Activated naive CD4-positive, alpha-beta T cell treated with Interleukin-2 at 50 U/mL for 16 hours (primary cell): Measurements from ENCODE around the gene SLC16A10.
"Not testable (repeated sequence)": the region's sequence is repeated elsewhere in the genome, so short reads cannot be mapped to it uniquely, and the experiment has no call there.

ENCODE experiments used
- DNase-seq: peaks from one replicate; pipeline ENCODE4 v3.0.0-alpha.2; 2020

Gene SLC16A10

DNA sequence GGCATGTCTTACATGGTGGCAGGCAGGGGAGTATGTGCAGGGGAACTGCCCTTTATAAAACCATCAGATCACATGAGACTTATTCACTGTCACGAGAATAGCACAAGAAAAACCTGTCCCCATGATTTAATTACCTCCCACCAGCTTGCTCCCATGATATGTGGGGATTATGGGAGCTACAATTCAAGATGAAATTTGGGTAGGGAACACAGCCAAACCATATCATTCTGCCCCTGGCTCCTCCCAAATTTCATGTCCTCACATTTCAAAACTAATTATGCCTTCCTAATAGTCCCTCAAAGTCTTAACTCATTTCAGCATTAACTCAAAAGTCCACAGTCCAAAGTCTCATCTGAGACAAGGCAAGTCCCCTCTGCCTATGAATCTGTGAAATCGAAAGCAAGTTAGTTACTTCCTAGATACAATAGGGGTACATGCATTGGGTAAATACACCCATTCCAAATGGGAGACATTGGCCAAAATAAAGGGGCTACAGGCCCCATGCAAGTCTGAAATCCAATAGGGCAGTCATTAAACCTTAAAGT, 102.4 kb downstream of the SLC16A10 start:
- DNase-seq: not testable (repeated sequence)

DNA sequence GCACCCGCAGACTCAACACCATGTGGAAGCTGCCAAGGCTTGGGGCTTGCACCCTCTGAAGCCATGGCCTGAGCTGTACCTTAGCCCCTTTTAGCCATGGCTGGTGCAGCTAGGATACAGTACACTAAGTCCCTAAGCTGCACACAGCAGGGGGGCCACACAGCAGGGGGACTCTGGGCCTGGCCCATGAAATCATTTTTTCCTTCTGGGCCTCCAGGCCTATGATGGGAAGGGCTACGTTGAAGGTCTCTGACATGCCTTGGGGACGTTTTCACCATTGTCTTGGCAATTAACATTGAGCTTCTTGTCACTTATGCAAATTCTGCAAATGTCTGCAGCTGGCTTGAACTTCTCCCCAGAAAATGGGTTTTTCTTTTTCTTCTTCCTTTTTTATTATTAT, 103.3 kb downstream of the SLC16A10 start:
- DNase-seq: no peak

DNA sequence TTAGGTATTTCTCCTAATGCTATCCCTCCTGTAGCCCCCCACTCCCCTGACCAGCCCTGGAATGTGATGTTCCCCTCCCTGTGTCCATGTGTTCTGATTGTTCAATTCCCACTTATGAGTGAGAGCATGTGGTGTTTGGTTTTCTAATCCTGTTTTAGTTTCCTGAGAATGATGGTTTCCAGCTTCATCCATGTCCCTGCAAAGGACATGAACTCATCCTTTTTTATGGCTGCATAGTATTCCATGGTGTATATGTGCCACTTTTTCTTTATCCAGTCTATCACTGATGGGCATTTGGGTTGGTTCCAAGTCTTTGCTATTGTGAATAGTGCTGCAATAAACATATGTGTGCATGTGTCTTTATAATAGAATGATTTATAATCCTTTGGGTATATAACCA, 103.8 kb downstream of the SLC16A10 start:
- not testable (repeated sequence) for DNase-seq

DNA sequence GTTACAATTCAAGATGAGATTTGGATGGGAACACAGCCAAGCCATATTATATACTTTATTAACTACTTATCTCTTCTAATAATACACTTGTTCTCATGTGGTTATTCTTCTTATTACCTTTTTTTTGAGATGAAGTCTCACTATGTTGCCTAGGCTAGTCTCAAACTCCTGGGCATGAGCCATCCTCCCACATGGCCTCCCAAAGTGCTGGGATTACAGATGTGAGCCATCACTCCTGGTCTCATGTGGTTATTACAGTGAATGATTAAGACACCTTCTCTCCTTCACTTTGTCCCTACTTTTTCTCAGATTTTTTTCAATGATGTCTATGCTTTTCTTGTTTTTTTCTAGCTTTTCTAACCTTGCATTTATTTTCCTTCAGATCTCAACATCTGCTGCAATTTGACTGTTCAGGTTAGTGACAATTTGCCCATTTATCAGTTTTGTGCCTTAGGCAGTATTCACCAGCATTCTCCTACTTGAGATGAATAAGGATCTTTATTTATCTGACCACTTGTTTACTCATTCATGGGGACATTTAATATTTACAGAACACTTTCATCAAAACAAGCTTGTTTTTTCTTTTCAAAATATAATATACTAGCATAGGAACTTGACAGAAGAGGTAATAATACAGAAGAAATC, 105.7 kb downstream of the SLC16A10 start:
- DNase-seq: no peak

DNA sequence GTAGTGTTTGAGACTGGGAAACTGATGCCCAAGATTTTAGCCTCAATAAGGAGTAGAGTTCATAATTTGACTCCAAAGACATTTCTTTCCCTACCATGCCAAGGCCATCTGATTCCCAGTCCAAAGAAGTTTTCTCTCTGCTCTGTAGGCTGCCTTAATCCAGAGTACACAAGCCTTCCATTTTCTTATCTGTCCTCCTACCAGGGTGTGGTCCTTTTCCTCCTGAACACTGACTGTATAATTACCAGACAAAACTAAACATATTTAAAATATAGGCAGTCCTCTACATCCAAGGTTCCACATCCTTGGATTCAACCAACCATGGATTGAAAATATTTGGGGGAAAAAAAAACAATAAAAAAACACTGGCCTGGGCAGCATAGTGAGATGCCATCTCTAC, 108.4 kb downstream of the SLC16A10 start:
- DNase-seq: no peak

DNA sequence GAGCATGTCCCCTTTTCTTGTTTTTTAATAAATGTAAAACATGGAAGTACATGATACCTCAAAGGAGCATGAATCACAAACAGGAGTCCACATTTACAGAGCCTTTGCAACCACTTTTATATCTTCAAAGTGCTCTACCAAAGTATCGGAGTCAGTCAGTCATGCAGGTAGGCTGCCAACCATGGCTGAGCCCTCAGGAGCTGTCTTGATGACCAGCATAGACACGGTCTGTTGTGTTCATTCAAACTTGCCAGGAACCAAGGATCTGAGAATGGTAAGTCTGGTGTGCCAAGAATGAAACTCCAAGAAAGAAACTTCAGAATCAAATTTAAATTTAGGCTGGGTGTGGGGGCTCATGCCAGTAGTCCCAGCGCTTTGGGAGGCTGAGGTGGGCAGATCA, 111.5 kb downstream of the SLC16A10 start:
- no peak for DNase-seq

DNA sequence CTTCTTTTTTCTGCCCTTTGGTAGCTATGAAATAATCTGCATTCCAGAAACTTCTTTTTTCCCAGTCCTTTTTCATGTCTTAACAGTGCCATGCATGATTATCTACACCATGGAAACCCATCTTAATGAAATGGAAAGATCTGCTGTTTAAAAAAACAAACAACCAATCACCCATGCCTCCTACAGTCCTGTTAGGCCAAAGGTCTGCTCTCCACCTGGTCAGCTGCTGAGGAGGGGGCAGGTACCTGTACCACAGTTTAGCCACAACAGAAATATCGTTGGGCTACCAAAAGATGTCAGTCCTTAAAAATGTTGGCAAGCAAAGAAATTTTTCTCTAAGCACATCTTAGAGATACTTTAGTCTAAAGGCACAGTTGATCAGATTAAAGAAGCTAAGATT, 112.6 kb downstream of the SLC16A10 start:
- no peak for DNase-seq

DNA sequence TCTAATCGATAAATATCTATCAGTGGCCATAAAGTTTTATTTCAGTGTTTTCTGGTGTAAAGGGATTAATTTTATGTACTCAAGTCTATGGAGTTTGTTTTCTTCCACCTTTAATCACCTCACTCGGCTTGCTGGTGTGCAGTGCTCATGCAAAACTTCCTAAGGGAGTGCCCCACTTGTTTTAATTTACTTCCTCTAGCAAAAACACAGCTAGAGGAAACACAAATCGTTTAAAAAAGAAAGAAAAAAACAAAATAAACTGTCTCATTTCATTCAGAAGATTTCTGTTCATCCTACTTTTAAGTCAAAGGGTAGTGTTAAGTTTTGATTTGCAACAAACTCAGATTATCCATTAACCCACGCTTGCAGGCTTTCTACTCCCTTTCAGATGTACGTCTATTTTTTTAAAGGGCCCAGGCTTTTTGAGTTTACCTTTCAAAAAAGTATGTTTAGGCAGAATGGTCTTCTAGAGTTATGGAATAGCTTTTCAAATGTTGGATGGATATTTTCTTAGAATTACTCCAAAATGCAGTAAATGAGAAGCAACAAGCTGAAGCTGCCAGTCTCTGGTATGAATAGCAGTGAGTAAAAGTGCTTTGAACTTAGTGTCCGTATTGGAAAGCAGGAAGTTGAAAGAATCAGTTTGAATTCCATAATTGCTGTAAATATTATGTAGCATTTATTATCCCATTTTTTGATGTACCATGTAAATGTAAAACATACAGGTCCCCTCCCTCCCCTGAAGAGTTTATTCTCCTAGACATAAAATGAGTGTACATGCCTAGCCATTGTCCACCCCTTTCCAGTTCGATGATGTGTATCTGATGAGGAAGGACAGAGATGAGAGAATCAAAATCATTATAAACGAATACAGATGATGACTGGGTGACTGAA, 113.3 kb downstream of the SLC16A10 start:
- no peak for DNase-seq

DNA sequence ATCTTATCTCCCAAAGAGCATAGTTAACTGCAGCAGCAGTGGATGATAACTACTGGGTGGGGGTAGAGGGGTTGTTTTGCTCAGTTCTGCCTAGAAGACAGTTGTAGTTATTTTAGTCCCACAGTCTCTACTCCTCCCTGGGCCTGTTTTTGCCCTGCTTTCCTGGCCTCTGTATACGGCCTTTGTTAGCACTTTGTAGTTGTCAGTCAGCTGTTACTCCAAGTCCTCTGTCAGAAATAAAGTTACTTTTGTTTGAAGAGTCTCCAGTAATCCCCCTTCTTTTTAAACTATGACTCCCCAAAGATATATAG, 113.9 kb downstream of the SLC16A10 start:
- DNase-seq: no peak

DNA sequence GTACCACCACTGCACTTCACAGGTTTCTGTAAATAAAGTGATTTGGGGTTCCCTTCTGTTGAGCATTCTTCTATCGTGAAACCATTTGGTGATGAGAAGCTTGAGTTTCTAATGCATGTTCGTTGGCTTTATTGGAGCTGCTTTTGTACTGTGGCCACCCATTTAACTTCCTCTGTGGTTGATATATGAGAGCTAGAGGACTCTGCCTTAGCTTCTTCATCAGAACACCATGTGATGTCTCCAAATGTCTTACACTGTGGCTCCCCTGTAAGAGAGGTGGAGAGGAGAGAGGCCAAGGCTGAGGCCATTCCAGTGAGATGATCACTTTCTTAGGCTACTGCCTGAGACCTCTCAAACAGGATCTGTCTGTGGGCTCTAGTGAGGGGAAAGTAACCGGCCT, 114.5 kb downstream of the SLC16A10 start:
- no peak for DNase-seq

DNA sequence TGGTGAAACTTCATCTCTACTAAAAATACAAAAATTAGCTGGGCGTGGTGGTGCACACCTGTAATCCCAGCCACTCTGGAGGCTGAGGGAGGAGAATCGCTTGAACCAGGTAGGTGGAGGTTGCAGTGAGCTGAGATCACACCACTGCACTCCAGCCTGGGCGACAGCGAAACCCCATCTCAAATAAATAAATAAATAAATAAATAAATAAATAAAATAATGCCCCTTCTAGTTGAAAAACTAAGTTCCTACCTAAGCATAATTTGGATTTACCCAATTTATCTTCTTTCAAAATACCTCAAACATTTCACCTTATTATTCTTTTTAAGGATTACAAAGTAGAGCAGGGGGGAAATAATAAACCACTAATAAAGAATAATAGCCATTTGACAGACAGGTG, 116.2 kb downstream of the SLC16A10 start:
- DNase-seq: not testable (repeated sequence)

DNA sequence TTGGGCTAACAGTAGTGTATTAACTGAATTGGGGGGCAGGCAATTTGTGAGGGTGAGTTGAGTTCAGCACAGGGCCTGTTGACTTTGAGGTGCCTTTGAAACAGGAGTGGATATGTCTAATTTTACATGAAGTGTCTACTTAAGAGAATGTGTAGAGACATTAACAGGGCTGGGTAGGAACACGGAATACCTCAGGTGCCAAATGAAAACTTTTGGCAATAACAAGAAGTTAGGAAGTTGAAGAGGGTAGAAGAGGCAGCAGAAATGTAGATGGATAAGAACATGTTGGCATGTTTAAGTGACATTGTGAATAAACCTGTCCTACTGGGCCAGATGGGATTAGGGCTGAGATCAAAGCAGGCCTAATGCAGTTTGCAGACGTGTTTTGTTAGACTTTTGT, 117.0 kb downstream of the SLC16A10 start:
- no peak for DNase-seq

DNA sequence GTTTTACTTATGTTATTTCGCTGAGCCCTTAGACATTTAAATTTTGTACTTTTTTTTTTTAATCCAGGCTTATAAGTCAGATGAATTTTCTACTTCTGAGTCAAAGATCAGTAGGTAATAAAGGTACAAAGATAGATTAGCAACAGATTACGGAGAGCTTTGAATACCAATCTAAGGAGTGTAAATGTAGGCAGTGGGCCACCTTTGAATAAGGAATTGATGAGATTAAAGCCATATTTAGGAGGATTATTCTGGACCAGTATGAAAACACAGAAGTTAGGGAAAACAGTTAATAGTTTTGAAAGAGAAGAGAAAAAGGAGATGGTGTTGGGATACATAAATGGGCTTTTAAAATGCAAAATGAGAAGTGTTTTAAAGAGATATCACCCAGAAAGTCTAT, 117.6 kb downstream of the SLC16A10 start:
- DNase-seq: no peak

DNA sequence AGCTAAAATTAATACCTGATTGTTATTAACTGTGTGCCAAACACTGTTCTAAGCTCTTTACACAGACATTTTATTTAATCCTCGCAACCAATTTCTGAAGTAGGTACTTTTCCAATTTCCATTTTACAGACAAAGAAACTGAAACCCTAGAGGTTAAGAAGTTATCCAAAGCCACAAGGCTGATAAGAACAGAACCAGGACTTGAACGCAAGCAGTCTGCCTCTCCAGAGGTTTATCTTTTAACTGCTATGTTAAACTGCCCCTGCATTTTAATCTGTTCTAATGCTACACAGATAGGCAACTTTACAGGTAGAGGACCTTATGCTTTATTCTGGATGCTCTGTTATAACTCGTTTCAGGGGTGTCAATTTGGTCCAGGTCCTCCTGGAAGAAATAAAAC, 118.2 kb downstream of the SLC16A10 start:
- no peak for DNase-seq

DNA sequence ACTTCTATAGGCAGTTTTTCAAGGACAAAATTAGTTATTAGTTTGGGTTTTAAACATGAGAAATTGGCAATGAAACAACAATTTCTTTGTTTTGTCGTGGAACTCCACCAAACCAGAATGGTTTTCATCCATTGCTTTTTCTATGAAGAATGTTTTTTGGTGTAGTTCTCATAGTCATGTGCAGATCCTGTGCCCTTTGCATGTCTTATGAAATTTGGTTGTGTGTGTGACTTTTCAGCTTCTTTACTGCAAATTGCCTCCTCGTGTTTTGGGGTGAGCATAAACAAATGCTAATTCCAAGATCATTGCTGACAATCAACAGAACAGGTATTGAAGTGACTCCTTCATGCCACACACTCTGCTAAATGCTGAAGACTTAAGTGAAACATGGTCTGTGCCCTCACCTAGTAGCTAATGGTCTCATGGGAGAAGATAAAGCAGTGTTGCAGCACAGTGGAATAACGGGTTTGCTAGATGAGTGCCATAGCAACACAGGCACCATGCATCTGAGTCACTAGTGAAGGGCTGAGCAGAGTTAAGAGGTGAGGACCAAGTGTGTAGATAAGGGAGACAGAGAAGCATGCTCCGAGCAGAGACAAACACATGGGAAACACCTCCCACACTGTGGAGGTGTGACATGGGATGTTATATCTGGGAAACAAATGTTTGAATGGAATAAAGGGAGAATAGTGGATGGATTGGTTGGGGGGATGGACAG, 120.0 kb downstream of the SLC16A10 start:
- no peak for DNase-seq

DNA sequence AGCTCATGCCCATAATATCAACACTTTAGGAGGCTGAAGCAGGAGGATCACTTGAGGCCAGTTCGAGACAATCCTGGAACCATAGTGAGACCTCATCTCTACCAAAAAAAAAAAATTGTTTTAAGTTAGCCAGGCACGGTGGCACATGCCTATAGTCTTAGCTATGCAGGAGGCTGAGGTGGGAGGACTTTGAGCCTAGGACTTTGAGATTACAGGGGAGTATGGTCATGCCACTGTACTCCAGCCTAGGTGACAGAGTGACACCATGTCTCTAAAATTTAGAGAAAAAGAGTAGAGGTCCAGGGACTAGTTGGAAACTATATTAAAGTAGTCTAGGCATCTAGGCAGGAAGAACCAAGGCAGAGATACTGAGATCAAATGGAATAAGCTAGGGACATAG, 121.6 kb downstream of the SLC16A10 start:
- no peak for DNase-seq

DNA sequence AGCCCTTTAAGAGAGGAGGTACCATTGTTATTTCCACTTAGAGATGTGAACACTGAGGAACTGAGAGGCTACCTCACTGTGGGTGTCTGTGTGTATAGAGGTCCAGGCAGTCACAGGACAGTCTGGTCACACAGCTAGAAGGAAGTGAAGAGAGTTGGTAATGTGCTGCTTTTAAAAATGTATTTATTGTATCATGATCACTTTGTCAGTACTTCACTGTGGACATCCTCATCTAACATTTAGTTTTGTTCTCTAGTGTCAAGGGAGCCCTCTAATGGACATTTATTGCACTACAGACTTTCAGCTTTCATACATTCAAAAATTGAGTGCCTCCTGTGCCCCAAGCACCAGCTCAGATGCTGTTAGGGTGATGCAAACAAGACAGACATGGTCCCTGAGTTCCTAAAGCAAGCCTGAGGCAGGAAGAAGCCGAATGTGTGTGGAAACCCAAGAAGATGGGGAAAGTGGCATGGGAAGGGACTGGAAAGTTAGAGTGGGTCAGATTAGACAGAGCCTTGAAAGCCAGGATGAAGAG, 123.0 kb downstream of the SLC16A10 start:
- no peak for DNase-seq

DNA sequence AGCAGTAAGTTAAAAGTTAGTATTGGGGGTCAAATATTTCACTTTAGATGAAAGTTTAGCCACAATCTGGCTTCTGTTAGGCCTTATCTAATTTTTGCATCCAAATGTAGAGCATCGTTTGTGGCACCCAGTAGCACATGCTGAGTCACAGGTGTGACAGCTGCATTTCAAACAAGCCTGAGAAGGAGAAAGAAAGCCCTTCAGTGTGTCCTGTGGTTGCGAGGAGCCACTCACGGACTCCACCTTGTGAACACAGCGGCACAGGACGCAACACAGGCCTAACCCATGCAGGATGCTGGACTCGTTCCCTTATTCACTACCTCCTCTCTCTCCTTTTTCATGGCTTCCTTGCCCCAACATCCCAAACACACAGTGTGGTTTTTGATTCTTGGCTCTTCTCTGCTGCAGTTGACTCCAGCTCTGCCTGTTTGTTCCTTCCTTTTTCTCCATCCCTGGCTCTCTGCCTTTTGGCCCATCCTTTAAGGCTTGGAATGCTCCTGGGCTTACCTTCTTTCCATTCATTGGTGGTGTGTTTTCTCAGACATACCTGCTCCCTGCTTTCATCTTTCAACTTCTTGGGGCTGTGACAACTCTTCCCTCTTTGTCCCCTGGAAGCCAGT, 124.2 kb downstream of the SLC16A10 start:
- DNase-seq: no peak

DNA sequence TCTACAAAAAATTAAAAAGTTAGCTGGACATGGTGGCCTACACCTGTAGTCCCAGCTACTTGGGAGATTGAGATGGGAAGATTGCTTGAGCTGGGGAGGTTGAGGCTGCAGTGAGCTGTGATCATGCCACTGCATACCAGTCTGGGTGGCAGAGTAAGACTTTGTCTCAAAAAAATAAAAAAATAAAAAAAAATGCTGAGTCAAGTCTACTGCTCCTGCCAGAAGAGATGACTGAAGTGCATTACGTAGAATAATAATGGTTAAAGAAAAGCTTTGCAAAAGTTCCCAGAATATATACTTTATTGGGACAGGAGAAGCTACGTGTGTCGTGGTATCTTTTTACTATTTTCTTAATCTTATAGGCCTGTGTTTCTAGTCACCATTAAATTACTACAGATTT, 125.3 kb downstream of the SLC16A10 start:
- no peak for DNase-seq

DNA sequence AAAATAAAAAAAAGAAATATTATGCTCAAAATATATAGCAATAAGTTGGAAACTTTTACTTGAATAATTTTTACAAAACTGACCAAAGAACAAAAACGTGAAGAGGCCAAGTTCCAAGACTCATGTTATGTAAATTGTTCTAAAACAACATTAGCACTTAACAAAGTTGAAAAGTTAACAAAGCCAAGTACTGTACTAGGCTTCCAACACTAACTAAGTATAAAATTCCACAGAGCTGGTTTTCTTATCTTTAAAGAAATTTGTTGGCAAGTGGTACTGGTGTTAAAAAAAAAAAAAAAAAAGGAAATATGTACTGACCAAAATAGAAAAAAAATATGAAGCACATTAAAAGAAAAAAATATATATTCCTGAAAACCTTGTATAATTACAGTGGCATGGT, 127.8 kb downstream of the SLC16A10 start:
- DNase-seq: no peak

DNA sequence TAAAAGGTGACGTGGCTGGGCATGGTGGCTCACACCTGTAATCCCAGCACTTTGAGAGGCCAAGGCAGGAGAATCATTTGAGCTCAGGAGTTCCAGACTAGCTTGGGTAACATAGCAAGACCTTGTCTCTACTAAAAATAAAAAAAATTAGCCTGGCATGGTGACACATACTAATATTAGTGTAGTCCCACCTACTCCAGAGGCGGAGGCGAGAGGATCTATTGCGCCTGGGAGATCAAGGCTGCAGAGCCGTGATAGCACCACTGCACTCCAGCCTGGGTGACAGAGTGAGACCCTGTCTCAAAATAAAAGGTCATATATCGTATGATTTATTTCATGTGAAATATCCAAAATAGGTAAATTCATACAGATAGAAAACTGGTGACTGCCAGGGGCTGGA, 132.5 kb downstream of the SLC16A10 start:
- no peak for DNase-seq

DNA sequence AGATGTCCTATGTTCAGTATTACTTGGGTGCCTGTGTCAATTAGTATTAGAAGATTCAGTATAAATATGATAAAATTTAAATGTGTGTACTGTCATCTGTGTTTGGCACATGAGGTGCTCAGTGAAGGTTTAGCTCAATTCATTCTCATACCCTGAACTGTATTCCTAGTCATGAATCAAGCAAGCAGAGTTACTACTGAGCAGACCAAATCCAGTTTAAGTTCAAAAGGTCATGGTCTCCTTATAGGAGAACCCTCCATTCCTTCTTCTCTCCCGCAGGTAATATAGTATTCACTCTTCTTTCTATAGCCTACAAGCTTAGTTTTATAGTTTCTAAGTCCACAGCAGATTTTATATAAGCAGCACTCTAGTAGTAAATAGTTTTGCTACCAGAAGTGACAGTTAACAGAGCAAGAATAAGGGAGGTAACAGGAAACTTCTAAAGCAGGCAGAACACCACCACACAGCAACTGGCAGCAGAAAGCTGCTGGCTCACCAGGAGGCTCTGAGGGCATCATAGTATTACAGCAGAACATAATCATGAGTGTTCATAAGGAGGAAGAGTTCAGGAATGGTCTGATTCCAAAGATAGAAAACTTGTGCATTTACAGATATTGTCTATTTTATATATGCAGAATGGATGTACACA, 133.2 kb downstream of the SLC16A10 start:
- no peak for DNase-seq

DNA sequence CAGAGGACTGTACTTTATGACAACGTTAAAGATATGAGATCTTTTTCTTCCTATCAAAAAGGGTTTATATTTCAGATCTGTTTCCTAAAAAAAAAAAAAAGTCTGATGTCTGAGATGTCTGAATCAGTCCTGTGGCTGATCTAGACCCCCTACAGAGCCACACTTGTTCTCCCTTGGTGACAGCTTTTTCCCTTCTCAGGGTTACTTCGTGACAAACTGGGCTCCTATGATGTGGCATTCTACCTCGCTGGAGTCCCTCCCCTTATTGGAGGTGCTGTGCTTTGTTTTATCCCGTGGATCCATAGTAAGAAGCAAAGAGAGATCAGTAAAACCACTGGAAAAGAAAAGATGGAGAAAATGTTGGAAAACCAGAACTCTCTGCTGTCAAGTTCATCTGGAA, 134.5 kb downstream of the SLC16A10 start:
- no peak for DNase-seq
